NOMO-1 treated with dmso at 0.1 percent for 144 hours (cell line): Measurements from ENCODE around the gene XPO1.
A peak's percentile ranks its signal among the peaks of the same experiment; 100 is the strongest.

Source experiments
- DNase-seq: peaks from one replicate; lab custom pipeline; 2025; ENCODE audit not compliant: unreplicated experiment; lab: John Stamatoyannopoulos, UW

The XPO1 gene

GRCh38 chr2:61435291-61435690 lies 102.9 kb downstream of the XPO1 start:
- DNase-seq, result no peak

DNA sequence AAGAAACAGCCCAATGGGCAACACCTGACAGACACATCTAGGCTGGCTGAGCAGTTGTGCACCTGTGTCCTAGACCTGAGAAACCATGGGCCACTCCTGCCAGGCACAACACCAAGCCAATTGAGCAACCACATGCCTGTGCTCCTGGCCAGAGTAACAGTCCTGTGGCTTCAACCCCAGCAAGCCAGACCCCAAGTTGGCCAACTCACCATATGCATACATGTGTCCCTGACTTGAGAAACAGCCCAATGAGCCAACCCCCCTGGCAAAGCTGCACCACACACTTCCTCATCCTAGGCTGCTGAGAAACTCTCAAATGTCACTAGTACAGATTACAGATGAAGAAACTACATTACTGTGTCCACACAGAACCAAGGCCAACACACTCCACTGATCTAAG lies 103.8 kb downstream of the XPO1 start:
- DNase-seq, result peak; percentile 68

GRCh38 chr2:61433606-61434005 lies 104.5 kb downstream of the XPO1 start:
- DNase-seq, result no peak

- no peak for DNase-seq
These were observed 105.2 kb downstream of the XPO1 start for GRCh38 chr2:61432990-61433389.

GRCh38 chr2:61431345-61431744 lies 106.8 kb downstream of the XPO1 start:
- DNase-seq, result no peak
